OCI-LY1 (cell line): ENCODE measurements around the gene ZNF469.

Source experiments
- H2AFZ ChIP-seq: fragments of 200-600 bp; sonication (generic), shearing (Covaris generic); 2 replicates; pipeline ENCODE4 v1.6.0; 2014; ENCODE audit warnings: antibody characterized with exemption, mild to moderate bottlenecking, low read length
- H3F3A ChIP-seq: fragments of 200-600 bp; sonication (generic), shearing (Covaris generic); 2 replicates; pipeline ENCODE4 v1.6.0; 2014; ENCODE audit warnings: mild to moderate bottlenecking, antibody characterized with exemption, low read length, moderate library complexity; ENCODE audit not compliant: insufficient read depth
- H3K27ac ChIP-seq: fragments of 200-600 bp; sonication (generic); 2 replicates; pipeline ENCODE4 v1.5.1; 2014; ENCODE audit warnings: low read length, mixed run types, mild to moderate bottlenecking, low read depth; ENCODE audit not compliant: poor library complexity, severe bottlenecking
- H3K27me3 ChIP-seq: fragments of 200-600 bp; sonication (generic); 2 replicates; pipeline ENCODE4 v1.6.0; 2014; ENCODE audit warnings: antibody characterized with exemption, mild to moderate bottlenecking, low read length, moderate library complexity; ENCODE audit not compliant: insufficient read depth
- H3K36me3 ChIP-seq: fragments of 200-600 bp; sonication (generic); 2 replicates; pipeline ENCODE4 v1.6.1; 2014; ENCODE audit warnings: mild to moderate bottlenecking, antibody characterized with exemption, low read length, moderate library complexity, mixed read lengths; ENCODE audit not compliant: insufficient read depth
- H3K4me1 ChIP-seq: fragments of 200-600 bp; sonication (generic); 2 replicates; pipeline ENCODE4 v1.5.1; 2014; ENCODE audit warnings: mild to moderate bottlenecking, low read length, moderate library complexity; ENCODE audit not compliant: insufficient read depth, severe bottlenecking
- H3K4me2 ChIP-seq: fragments of 200-600 bp; sonication (generic), shearing (Covaris generic); 2 replicates; pipeline ENCODE4 v1.6.1; 2014; ENCODE audit warnings: low read length
- H3K4me3 ChIP-seq: fragments of 200-600 bp; sonication (generic); 2 replicates; pipeline ENCODE4 v1.5.1; 2014; ENCODE audit warnings: low read length, low read depth, mild to moderate bottlenecking, mixed read lengths; ENCODE audit not compliant: poor library complexity, severe bottlenecking
- H3K79me2 ChIP-seq: fragments of 200-600 bp; shearing (Covaris generic); 2 replicates; pipeline ENCODE4 v1.6.1; 2016; ENCODE audit warnings: mixed run types, low read length, mixed read lengths; ENCODE audit not compliant: insufficient read depth
- H3K9ac ChIP-seq: fragments of 200-600 bp; sonication (generic), shearing (Covaris generic); 2 replicates; pipeline ENCODE4 v1.6.1; 2014; ENCODE audit warnings: mild to moderate bottlenecking, low read length, mixed read lengths
- H3K9me2 ChIP-seq: fragments of 200-600 bp; sonication (generic), shearing (Covaris generic); 2 replicates; pipeline ENCODE4 v1.6.1; 2014; ENCODE audit warnings: low read depth, mild to moderate bottlenecking, low read length, mixed read lengths
- H3K9me3 ChIP-seq: fragments of 200-600 bp; shearing (Covaris generic); 2 replicates; pipeline ENCODE4 v1.6.1; 2014; ENCODE audit warnings: low read length, mixed read lengths
- H4K20me1 ChIP-seq: fragments of 200-600 bp; sonication (generic), shearing (Covaris generic); 2 replicates; pipeline ENCODE4 v1.6.0; 2016; ENCODE audit warnings: mild to moderate bottlenecking, low read length; ENCODE audit not compliant: insufficient read depth
- CTCF ChIP-seq: fragments of 200-600 bp; sonication (generic), shearing (Covaris generic); IDR thresholded peaks from 2 replicates; pipeline ENCODE4 v1.5.1; 2017; ENCODE audit warnings: mild to moderate bottlenecking, antibody characterized with exemption, low read length, moderate library complexity, mixed read lengths
- EZH2 ChIP-seq: fragments of 200-600 bp; sonication (generic), shearing (Covaris generic); IDR thresholded peaks from 2 replicates; pipeline ENCODE4 v1.8.0; 2017; ENCODE audit warnings: borderline replicate concordance, mixed run types, mild to moderate bottlenecking, antibody characterized with exemption, low read length, moderate library complexity, mixed read lengths

ZNF469 gene

GRCh38 chr16:88366704-88367047, 16.1 kb upstream of the ZNF469 start:
- no peaks in the 10 kb centered on the region for H3K9me2 ChIP-seq
- no peak overlapping the region for H3K4me3 ChIP-seq
- H3F3A ChIP-seq = no peaks in the 10 kb centered on the region
- no peak overlapping the region for H3K9ac ChIP-seq
- no peak overlapping the region for H3K27ac ChIP-seq
- H3K79me2 ChIP-seq = no peaks in the 10 kb centered on the region
- H3K36me3 ChIP-seq = no peaks in the 10 kb centered on the region; the same call in 1 of the 2 replicates
- H3K4me1 ChIP-seq = peaks cover 19% of the 10 kb centered on the region
- H2AFZ ChIP-seq = no peak overlapping the region
- H3K4me2 ChIP-seq = no peak overlapping the region
- peaks cover 5% of the 10 kb centered on the region for H3K9me3 ChIP-seq
- no peaks in the 10 kb centered on the region for H4K20me1 ChIP-seq
- H3K27me3 ChIP-seq = no peaks in the 10 kb centered on the region
- TF ChIP-seq CTCF (no peak), EZH2 (no peak)

GRCh38 chr16:88367560-88367959, 15.2 kb upstream of the ZNF469 start:
- H3K4me1 ChIP-seq = peaks cover 19% of the 10 kb centered on the region
- H3K79me2 ChIP-seq = no peaks in the 10 kb centered on the region
- H4K20me1 ChIP-seq = no peaks in the 10 kb centered on the region
- no peaks in the 10 kb centered on the region for H3K9me2 ChIP-seq
- H2AFZ ChIP-seq = no peak overlapping the region
- no peak overlapping the region for H3K4me2 ChIP-seq
- H3K9me3 ChIP-seq = no peaks in the 10 kb centered on the region
- no peak overlapping the region for H3K4me3 ChIP-seq
- H3K9ac ChIP-seq = no peak overlapping the region
- H3K36me3 ChIP-seq = no peaks in the 10 kb centered on the region; the same call in 1 of the 2 replicates
- H3F3A ChIP-seq = no peaks in the 10 kb centered on the region
- H3K27ac ChIP-seq = no peak overlapping the region
- TF ChIP-seq EZH2 (no peak), CTCF (no peak)
- H3K27me3 ChIP-seq = no peaks in the 10 kb centered on the region

GRCh38 chr16:88368036-88368435, 14.7 kb upstream of the ZNF469 start:
- no peaks in the 10 kb centered on the region for H3K79me2 ChIP-seq
- no peak overlapping the region for H2AFZ ChIP-seq
- no peaks in the 10 kb centered on the region for H3K27me3 ChIP-seq

More at GRCh38 chr16:88368036-88368435, 14.7 kb upstream of the ZNF469 start:
- H3K27ac ChIP-seq = no peak overlapping the region
- H3K9me2 ChIP-seq = no peaks in the 10 kb centered on the region
- TF ChIP-seq CTCF (no peak), EZH2 (no peak)
- H3K4me2 ChIP-seq = no peak overlapping the region
- no peaks in the 10 kb centered on the region for H3K36me3 ChIP-seq
- H4K20me1 ChIP-seq = no peaks in the 10 kb centered on the region
- H3K4me1 ChIP-seq = peaks cover 14% of the 10 kb centered on the region
- H3K9ac ChIP-seq = no peak overlapping the region
- no peak overlapping the region for H3K4me3 ChIP-seq
- H3K9me3 ChIP-seq = no peaks in the 10 kb centered on the region
- no peaks in the 10 kb centered on the region for H3F3A ChIP-seq
